Stimulated activated CD4-positive, alpha-beta T cell treated with anti-CD3 and anti-CD28 coated beads, Interleukin-4, amount 100 ng/mL, for 4 hours (primary cell): ENCODE results near the gene RUNDC3A.

ENCODE experiments used
- DNase-seq, 2 experiments: peaks; one replicate each; pipeline ENCODE4 v3.0.0-alpha.2; 2020

RUNDC3A gene

DNA sequence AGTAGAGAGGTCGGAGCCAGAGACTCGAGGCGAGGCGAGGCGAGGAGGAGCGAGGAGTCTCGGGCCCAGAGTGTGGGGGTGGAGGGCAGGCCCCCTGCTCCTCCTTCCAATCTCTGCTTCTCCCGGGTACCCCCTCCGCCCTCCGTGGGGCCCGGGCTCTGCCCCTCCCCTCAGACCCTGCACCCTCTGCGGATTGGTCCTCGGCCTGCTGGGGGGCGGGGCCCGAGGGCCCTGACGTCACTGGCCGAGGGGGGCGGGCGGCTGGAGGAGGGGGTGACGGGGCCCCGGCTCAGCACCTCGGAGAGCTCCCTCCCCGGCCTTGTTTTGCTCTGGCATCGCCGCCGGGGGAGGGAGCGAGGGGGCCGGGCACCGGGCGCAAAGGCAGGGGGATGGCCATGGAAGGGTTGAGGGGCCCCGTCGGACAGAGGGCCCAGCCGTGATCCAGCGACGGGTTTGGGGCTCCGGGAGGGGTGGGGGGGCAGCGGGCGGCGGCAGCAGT, at the start of gene RUNDC3A:
TSS of gene RUNDC3A (plus strand) at position 282 of the 499 bp plus-strand sequence. CDS start 232 bp downstream, outside the sequence.
- peak; percentile 79 to 85 for DNase-seq

DNA sequence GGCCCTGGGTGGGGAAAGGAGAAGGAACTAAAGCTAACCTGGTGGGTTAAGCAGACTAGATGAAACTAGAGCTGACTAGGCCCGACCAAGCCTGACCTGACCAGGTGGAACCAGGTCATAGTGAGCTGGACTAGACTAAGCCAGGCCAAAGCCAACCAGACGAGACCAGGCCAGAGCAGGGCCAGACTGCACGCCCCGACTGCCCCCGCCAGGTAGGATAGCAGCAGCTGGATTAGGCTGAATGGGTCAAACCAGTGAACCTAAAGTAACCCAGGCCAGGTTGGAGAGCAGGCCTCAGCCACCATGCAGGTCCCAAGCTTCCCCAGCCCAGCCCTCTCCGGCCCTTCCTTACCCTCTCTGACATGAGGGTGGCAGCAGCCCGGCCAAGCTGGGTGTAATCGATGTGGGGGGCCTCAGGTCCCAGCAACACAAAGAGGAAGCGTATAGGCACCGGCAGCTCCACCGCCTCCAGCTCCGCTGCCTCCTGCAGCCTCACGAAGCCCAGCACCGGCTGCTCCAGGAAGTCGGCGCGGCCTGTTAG, 49.5 kb upstream of the RUNDC3A start:
- no peak for DNase-seq

GRCh38 chr17:44260296-44260695, 48.1 kb upstream of the RUNDC3A start:
- DNase-seq: no peak

DNA sequence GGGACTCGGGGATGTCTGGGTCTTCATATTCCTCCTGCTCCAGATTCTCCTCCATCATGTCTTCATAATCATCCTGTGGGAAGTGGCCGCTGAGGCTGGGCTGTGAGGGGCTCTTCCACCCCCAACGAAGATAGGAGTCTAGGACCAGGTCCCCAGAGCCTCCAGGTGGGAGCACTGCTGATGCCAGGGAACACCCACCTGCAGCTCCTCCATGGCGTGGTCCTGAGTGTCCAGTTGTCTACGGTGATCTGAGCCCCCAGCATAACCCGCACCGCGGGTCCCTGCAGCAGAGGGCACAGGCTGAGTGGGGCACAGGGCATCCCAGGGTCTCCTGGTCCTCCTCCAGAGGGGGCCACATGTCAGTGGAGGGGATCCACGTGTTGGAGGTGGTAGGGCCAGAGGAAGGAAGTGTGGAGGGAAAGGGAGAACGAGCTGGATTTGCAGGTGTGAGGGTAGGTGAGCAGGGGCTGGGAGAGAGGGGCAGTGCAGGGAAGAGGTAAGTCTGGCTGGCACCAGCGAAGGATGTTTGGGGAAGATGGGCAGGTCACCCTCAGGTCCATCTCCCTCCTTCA, 45.7 kb upstream of the RUNDC3A start:
- no peak for DNase-seq

- DNase-seq: no peak
These were observed 45.0 kb upstream of the RUNDC3A start for GRCh38 chr17:44263345-44263902.

DNA sequence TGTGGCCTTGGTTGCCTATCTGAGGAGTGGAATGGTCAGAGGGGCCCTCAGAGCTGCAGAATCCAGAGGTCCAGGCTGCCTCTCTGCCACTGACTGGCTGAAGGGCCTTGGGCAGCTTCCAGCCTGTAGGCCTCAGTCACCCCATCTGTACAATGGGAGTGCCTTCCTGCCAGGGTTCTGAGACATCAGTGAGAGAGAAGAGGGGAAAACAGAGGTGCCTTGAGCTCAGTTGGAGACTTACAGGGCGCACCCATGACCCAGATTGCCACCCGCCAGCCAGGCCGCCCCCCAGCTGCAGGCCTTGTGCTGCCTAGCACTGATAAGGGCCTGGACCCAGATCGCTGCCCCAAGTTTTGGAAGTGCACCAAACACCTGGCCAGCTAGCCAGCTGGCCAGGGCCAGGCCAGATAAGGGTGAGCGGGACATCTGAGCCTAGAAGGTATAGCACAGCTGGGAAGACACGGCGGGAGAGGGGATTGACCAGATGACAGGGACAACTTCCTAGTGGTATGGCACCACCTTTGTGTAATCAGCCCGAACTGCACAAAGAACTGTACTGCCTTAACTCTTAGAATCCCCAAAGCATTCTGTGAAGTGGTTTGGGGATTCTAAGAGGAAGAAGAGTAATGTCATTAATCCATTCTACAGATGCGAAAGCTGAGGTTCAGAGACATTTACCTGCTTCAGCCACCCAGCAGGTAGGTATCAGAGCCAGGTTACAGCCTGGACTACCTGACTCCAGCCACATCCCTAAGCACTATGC, 41.8 kb upstream of the RUNDC3A start:
- DNase-seq: no peak

GRCh38 chr17:44267165-44267455, 41.3 kb upstream of the RUNDC3A start:
- DNase-seq: no peak

- DNase-seq: no peak
These were observed 40.4 kb upstream of the RUNDC3A start, which contains the start of gene SLC4A1 for GRCh38 chr17:44267818-44268490. SLC4A1 (minus strand) TSS chr17:44268135; CDS start chr17:44262866, 5,269 bp downstream.

DNA sequence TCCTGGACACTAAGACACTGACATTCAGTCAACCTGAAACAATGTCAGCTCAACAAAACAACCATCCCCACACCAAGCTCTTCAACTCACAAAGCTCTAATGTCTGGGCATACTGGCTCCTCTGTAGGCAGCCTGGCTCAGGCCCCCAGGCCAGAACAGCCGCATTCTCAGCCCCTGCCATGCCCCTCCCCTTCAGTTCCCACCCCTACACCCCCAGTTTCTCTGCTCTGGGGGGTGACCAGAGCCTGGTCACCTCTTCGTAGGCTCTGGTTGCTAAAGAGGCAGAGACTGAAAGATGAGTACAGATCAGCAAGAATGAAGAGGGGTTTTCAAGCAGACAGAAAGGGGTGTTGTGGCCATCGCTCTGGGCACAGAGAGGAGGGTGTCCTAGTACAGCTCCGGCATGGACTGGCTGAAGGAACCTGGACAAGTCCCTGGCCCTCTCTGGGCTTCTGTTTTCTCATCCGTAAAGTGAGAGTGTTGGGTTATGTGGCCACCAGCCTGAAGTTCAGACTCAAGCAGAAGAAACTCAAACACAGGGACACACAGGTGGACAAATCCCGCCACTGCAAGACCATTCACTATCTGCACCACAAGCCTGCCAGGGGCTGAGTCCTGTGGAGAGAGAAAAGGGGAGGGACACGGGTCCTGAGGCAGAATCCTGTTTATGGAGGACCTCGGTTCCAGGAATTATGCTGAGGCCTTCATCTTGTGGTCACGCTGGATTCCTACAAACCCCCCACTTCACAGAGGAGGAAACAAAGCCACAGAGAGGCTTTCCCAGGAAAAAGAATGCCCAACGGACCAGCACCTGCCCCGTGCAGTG, 39.5 kb upstream of the RUNDC3A start:
- no peak for DNase-seq

DNA sequence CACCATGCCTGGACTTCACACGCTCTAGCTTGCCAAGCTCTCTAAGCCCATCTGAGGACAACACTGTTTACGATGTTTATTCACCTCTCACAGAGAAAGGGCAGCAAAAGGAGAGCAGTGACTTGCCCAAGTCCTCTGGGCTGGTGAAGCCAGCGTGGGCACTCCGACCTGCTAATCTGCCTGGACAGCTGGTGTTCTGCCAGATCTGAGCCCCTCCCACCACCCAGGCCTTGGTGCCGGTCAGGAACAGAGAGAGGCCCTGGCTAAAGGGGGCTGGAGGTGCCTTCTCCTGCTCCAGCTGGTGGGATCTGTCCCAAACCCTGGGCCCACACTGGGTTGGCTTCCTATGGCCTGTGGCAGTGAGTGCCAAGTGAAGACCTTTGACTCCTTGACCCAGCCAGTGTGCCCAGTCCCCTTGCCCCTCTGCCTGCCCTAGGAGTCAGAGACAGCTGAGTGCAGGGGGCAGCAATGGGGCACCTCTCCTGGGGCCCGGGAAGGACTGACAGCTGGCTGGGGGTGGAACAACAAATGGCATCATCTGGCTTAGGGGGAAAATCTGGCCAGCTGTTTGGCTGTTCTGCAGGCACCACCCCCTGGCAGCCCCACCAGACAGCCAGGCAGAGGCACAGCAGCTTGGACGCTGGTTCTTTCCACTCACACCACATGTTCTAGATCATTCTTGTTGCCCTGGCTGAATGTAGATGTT, 38.7 kb upstream of the RUNDC3A start:
- no peak for DNase-seq

GRCh38 chr17:44272321-44272951, 36.0 kb upstream of the RUNDC3A start:
- no peak for DNase-seq

GRCh38 chr17:44272954-44273353, 35.4 kb upstream of the RUNDC3A start:
- DNase-seq: no peak

DNA sequence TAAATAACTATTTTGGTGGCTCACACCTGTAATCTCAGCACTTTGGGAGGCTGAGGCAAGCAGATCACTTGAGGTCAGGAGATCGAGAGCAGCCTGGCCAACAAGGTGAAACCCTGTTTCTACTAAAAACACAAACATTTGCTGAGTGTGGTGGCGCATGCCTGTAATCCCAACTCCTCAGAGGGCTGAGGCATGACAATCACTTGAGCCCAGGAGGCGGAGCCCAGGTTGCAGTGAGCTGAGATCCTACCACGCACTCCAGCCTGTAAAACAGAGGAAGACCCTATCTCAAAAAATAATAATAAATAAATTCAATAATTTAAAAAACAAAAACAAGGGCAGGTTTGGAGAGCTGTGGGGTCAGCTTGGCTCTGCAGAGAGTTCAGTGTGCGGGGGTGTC, 34.8 kb upstream of the RUNDC3A start:
- no peak for DNase-seq

GRCh38 chr17:44277976-44278375, 30.4 kb upstream of the RUNDC3A start:
- no peak for DNase-seq

- no peak for DNase-seq
These were observed 29.1 kb upstream of the RUNDC3A start for GRCh38 chr17:44279346-44279665.

GRCh38 chr17:44279666-44280391, 28.6 kb upstream of the RUNDC3A start:
- no peak for DNase-seq

- no peak for DNase-seq
These were observed 27.9 kb upstream of the RUNDC3A start for GRCh38 chr17:44280392-44280937.

- DNase-seq: no peak
These were observed 26.8 kb upstream of the RUNDC3A start for GRCh38 chr17:44281570-44281969.

GRCh38 chr17:44282264-44282663, 26.1 kb upstream of the RUNDC3A start:
- no peak for DNase-seq

GRCh38 chr17:44283344-44284023, 24.9 kb upstream of the RUNDC3A start:
- DNase-seq: no peak
